Fibroblast of peridontal ligament (primary cell): ENCODE data around the gene PTPN3.
"Not testable (repeated sequence)": the region's sequence is repeated elsewhere in the genome, so short reads cannot be mapped to it uniquely, and the experiment has no call there.

ENCODE experiments used
- DNase-seq: peaks from one replicate; pipeline ENCODE4 v3.0.0-alpha.2; 2010; ENCODE audit errors: extremely low read depth

The PTPN3 gene

GRCh38 chr9:109346904-109347303 is 151.2 kb downstream of the PTPN3 start:
- DNase-seq: no peak

- DNase-seq: no peak
Observed at GRCh38 chr9:109344866-109345265, 153.2 kb downstream of the PTPN3 start.

- no peak for DNase-seq
Observed at GRCh38 chr9:109342878-109343277, 155.2 kb downstream of the PTPN3 start.

GRCh38 chr9:109341561-109341960 is 156.5 kb downstream of the PTPN3 start:
- no peak for DNase-seq

GRCh38 chr9:109340979-109341378 is 157.1 kb downstream of the PTPN3 start:
- DNase-seq: not testable (repeated sequence)

GRCh38 chr9:109336409-109336808 is 161.7 kb downstream of the PTPN3 start:
- DNase-seq: no peak

GRCh38 chr9:109335929-109336328 is 162.2 kb downstream of the PTPN3 start:
- no peak for DNase-seq

GRCh38 chr9:109335121-109335520 is 163.0 kb downstream of the PTPN3 start:
- no peak for DNase-seq

- peak; percentile 48 for DNase-seq
Observed at GRCh38 chr9:109331353-109331752, 166.8 kb downstream of the PTPN3 start.

GRCh38 chr9:109329638-109330258 is 168.4 kb downstream of the PTPN3 start:
- no peak for DNase-seq

- no peak for DNase-seq
Observed at GRCh38 chr9:109328978-109329637, 169.0 kb downstream of the PTPN3 start.
